ENCODE data around the gene GRIK5.

DNA sequence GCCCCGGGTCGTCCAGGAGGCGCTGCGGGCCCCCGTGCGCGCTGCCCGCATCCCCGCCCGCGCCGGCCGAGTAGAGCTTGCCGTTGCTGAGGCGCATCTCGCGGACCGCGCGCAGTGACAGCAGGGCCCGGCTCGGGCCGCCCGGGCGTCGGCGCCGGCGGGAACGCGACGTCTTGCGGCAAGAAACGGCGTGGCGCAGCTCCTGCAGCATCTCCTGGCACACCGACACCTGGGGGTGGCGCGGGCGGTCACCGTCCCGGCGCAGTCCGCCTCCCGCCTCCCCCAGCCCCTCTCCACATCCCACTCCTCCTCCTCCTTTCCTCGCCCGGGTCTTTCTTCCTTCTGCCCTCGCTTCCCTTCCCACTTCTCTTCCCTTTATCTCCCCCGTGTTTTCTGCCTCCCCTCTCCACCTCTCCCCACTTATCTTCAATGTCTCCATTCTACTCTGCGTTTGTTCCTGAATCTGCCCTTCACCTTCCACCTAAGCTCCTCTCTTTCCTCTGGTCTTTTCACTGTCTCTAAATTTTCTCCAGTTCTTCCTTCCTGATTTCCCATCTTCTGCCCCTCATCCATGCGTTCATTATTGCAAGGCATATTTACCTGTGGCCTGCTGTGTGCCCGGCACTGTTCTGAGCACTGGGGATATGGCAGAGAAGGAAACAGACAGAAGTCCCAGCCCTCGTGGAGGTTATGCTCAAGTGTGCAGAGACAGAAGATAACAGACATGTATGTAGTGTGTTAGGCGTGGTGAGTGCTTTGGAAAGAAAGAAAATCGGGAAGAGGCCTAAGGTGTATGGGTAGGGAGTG lies 70.7 kb downstream of the GRIK5 start:
- TF ChIP-seq SIN3A (IDR thresholded peaks at IDR 0.05; ENCODE audit: borderline replicate concordance, insufficient read depth, low read length) (no peak), POLR2AphosphoS5 (IDR thresholded peaks at IDR 0.05; ENCODE audit: low read depth, low read length) (no peak)
- TF ChIP-seq, protein P1, sequence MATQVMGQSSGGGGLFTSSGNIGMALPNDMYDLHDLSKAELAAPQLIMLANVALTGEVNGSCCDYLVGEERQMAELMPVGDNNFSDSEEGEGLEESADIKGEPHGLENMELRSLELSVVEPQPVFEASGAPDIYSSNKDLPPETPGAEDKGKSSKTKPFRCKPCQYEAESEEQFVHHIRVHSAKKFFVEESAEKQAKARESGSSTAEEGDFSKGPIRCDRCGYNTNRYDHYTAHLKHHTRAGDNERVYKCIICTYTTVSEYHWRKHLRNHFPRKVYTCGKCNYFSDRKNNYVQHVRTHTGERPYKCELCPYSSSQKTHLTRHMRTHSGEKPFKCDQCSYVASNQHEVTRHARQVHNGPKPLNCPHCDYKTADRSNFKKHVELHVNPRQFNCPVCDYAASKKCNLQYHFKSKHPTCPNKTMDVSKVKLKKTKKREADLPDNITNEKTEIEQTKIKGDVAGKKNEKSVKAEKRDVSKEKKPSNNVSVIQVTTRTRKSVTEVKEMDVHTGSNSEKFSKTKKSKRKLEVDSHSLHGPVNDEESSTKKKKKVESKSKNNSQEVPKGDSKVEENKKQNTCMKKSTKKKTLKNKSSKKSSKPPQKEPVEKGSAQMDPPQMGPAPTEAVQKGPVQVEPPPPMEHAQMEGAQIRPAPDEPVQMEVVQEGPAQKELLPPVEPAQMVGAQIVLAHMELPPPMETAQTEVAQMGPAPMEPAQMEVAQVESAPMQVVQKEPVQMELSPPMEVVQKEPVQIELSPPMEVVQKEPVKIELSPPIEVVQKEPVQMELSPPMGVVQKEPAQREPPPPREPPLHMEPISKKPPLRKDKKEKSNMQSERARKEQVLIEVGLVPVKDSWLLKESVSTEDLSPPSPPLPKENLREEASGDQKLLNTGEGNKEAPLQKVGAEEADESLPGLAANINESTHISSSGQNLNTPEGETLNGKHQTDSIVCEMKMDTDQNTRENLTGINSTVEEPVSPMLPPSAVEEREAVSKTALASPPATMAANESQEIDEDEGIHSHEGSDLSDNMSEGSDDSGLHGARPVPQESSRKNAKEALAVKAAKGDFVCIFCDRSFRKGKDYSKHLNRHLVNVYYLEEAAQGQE (IDR thresholded peaks at IDR 0.05; ENCODE audit: insufficient read depth in 1 of 2, low read depth in 2 of 2, low read length in 2 of 2), result no peak

Measured in PFSK-1 (cell line).